Common myeloid progenitor, CD34-positive (primary cell): Measurements from ENCODE around the gene SMARCC2.
A peak's percentile ranks its signal among the peaks of the same experiment; 100 is the strongest.

Source experiments
- CTCF ChIA-PET: fragments of 350-600 bp; sonication (Branson Sonifier 250); formaldehyde crosslinking; loops from one replicate; lab custom pipeline; 2021; ENCODE audit warnings: antibody characterized with exemption; lab: Charles Lee
- POLR2A ChIA-PET: fragments of 350-600 bp; sonication (Branson Sonifier 250); formaldehyde crosslinking; loops from one replicate; lab custom pipeline; 2021; ENCODE audit warnings: antibody characterized with exemption; lab: Charles Lee
- DNase-seq, 3 donors: peaks; one replicate each; pipeline versions ENCODE4 v3.0.0 to v3.0.0-alpha.2; 2013
- H3K27ac ChIP-seq, 2 experiments: 1 replicate in 1 of 2; 2 replicates in 1 of 2; pipeline ENCODE4 v1.7.0; 2013; ENCODE audit warnings: inconsistent platforms in 2 of 2, low read length in 2 of 2, mild to moderate bottlenecking in 2 of 2, low read depth in 1 of 2, moderate library complexity in 1 of 2; ENCODE audit not compliant: severe bottlenecking in 2 of 2, insufficient read depth in 1 of 2, poor library complexity in 1 of 2
- H3K27me3 ChIP-seq, 5 experiments: replicated peaks in 2 of 5; 1 replicate in 3 of 5; 2 replicates in 2 of 5; pipeline versions ENCODE4 v1.6.1 to v1.7.0; 2013; ENCODE audit warnings: low read length in 4 of 5, mild to moderate bottlenecking in 2 of 5, moderate library complexity in 2 of 5, inconsistent platforms in 1 of 5; ENCODE audit not compliant: insufficient read depth in 5 of 5, control insufficient read depth in 4 of 5
- H3K36me3 ChIP-seq, 4 experiments: 1 replicate in 2 of 4; 2 replicates in 2 of 4; pipeline versions ENCODE4 v1.6.1 to v1.7.0; 2013; ENCODE audit warnings: low read length in 3 of 4, control low read depth in 1 of 4, mild to moderate bottlenecking in 1 of 4; ENCODE audit not compliant: control insufficient read depth in 4 of 4, insufficient read depth in 4 of 4
- H3K4me1 ChIP-seq, 4 experiments: 1 replicate in 3 of 4; 2 replicates in 1 of 4; pipeline versions ENCODE4 v1.6.1 to v1.7.1; 2013; ENCODE audit warnings: low read length in 3 of 4, mild to moderate bottlenecking in 3 of 4, control low read depth in 1 of 4, inconsistent platforms in 1 of 4, moderate library complexity in 1 of 4; ENCODE audit not compliant: control insufficient read depth in 4 of 4, insufficient read depth in 4 of 4; ENCODE audit errors: control extremely low read depth in 1 of 4
- H3K4me3 ChIP-seq, 7 experiments: 1 replicate in 4 of 7; 2 replicates in 3 of 7; pipeline versions ENCODE4 v1.5.1 to v1.7.0; 2013; ENCODE audit warnings: mild to moderate bottlenecking in 7 of 7, low read length in 6 of 7, moderate library complexity in 6 of 7, inconsistent platforms in 2 of 7, low read depth in 2 of 7, control low read depth in 1 of 7; ENCODE audit not compliant: insufficient read depth in 4 of 7, control insufficient read depth in 1 of 7; ENCODE audit errors: extremely low read depth in 1 of 7
- H3K9me3 ChIP-seq, 5 experiments: 1 replicate in 4 of 5; 2 replicates in 1 of 5; pipeline versions ENCODE4 v1.6.1 to v1.7.1; 2013; ENCODE audit warnings: low read length in 4 of 5, mild to moderate bottlenecking in 2 of 5, inconsistent platforms in 1 of 5, low read depth in 1 of 5, moderate library complexity in 1 of 5; ENCODE audit not compliant: control insufficient read depth in 4 of 5, insufficient read depth in 2 of 5; ENCODE audit errors: control extremely low read depth in 1 of 5
- WGBS: methylation state at CpG from one replicate; pipeline ENCODE4 v1.1.5; 2013; ENCODE audit not compliant: insufficient coverage; 5-methylcytosine and 5-hydroxymethylcytosine counted together

The SMARCC2 gene

GRCh38 chr12:56137853-56138571 lies 51.3 kb downstream of the SMARCC2 start:
- no peaks in the 10 kb centered on the region for H3K27me3 ChIP-seq
- peaks cover 0 to 23% (median 17%) of the 10 kb centered on the region in 4 experiments for H3K4me1 ChIP-seq
- no peak for DNase-seq
- peaks cover 21 to 85% (median 66%) of the 10 kb centered on the region in 4 experiments for H3K36me3 ChIP-seq
- no peaks in the 10 kb centered on the region for H3K9me3 ChIP-seq
- CTCF ChIA-PET = interaction anchor here (0.7 to 10.6 kb wide), 9 partner anchors 8 to 326 kb away, joined by 3 to 90 read pairs (median 4); partner anchors contain the start of genes ESYT1, SMARCC2 and ZC3H10
- WGBS = 95% methylated on average over 10 of the region's 14 CpGs
- POLR2A ChIA-PET = interaction anchor here (1.1 kb wide), 1 partner anchor 25 kb away, joined by 3 read pairs; no protein-coding TSS in a partner anchor
- no peak overlapping the region for H3K4me3 ChIP-seq
- peak overlapping the region in 1 of 2 experiments; percentile 25 for H3K27ac ChIP-seq

DNA sequence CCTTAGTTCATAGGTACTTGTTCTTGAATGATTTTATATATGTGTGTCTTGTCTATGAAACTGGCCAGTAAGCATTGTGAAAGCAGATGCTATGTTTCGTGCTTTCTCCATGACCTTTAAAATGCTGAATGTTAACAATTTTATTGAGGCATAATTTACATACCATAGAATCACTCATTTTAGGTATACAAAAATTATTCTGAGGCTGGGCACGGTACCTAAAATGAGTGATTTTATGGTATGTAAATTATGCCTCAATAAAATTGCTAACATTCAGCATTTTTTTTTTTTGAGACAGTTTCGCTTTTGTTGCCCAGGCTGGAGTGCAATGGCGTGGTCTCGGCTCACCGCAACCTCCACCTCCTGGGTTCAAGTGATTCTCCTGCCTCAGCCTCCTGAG lies 54.4 kb downstream of the SMARCC2 start:
- ChIA-PET POLR2A (no interaction called here), CTCF (interaction anchor here (1.0 to 10.6 kb wide), 2 partner anchors 9 to 10 kb away, joined by 5 to 90 read pairs; partner anchors contain the start of gene ESYT1)
- no peaks in the 10 kb centered on the region for H3K27me3 ChIP-seq
- no peaks in the 10 kb centered on the region for H3K9me3 ChIP-seq
- H3K4me3 ChIP-seq = no peak overlapping the region
- WGBS = 100% methylated on average over 1 of the region's 6 CpGs
- peaks cover 0 to 24% (median 20%) of the 10 kb centered on the region in 4 experiments for H3K4me1 ChIP-seq
- H3K27ac ChIP-seq = no peak overlapping the region
- DNase-seq = no peak
- peaks cover 20 to 88% (median 66%) of the 10 kb centered on the region in 4 experiments for H3K36me3 ChIP-seq

- no peaks in the 10 kb centered on the region for H3K27me3 ChIP-seq
- no peak for DNase-seq
- H3K4me1 ChIP-seq = peaks cover 18 to 47% (median 44%) of the 10 kb centered on the region in 4 experiments
- H3K36me3 ChIP-seq = peaks cover 16 to 51% (median 38%) of the 10 kb centered on the region in 4 experiments
- peak overlapping the region; percentile 12 to 89 for H3K27ac ChIP-seq
- ChIA-PET POLR2A (no interaction called here), CTCF (interaction anchor here (0.9 to 5.6 kb wide), 4 partner anchors 8 to 57 kb away, joined by 3 to 37 read pairs (median 11); partner anchors contain the start of genes RPL41 and ZC3H10)
- no peaks in the 10 kb centered on the region for H3K9me3 ChIP-seq
- WGBS = 100% methylated on average over 1 of the region's 4 CpGs
- H3K4me3 ChIP-seq = no peak overlapping the region
Observed at GRCh38 chr12:56130876-56131275, 58.4 kb downstream of the SMARCC2 start.

- Histone ChIP-seq H3K4me3 (peak overlapping the region in 6 of 7 experiments; percentile 87 to 97 (median 90)), H3K36me3 (peaks cover 16 to 47% (median 36%) of the 10 kb centered on the region in 4 experiments), H3K9me3 (no peaks in the 10 kb centered on the region), H3K4me1 (peaks cover 21 to 56% (median 52%) of the 10 kb centered on the region in 4 experiments), H3K27me3 (no peaks in the 10 kb centered on the region), H3K27ac (peak overlapping the region; percentile 35 to 89)
- POLR2A ChIA-PET = interaction anchor here (0.6 to 4.8 kb wide), 2 partner anchors 28 to 1695 kb away, joined by 3 to 24 read pairs; partner anchors contain the start of gene MYL6
- DNase-seq = no peak
- CTCF ChIA-PET = interaction anchor here (0.6 to 5.6 kb wide), 8 partner anchors 8 to 58 kb away, joined by 3 to 37 read pairs (median 4); partner anchors contain the start of genes MYL6, MYL6B, RPL41 and ZC3H10
- WGBS = 81% methylated on average over 16 of the region's 22 CpGs
Observed at GRCh38 chr12:56129942-56130495, 59.3 kb downstream of the SMARCC2 start.

DNA sequence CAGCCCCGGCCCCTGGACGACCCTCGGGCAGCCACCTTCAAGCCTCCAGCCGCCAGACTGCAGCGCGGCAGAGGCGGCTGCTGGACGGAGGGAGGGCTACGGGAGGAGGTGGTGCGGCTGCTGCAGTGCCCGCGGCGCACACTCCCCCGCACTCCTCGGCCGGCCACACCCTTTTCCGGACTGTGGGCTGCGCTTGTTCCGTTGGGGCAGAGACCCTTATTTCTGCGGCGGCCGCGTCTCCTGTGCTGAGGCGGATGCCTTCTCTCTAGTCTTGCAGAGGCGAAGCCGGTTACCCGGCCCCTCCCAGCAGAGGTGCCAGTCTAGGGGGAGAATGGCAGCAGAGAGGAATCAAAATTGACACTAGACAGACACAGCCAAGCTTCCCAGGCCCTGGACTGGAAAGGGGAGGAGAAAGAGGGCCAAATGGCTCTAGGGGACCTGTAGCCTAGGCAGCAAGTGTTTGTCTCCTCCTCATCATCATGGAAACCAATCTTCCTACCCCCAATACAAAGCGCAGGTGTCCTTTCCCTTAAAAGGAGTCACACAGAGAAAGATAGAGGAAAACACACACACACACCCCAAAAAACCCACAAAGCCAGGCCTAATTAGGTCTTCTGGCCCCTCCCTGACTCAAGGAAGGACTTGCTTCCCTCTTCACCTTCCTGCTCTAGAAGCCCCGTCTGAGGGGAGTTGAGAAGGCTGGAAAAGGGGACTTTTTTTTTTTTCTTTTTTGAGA lies 59.9 kb downstream of the SMARCC2 start:
- Histone ChIP-seq H3K36me3 (peaks cover 16 to 41% (median 34%) of the 10 kb centered on the region in 4 experiments), H3K27me3 (no peaks in the 10 kb centered on the region), H3K9me3 (no peaks in the 10 kb centered on the region), H3K4me1 (peaks cover 26 to 62% (median 59%) of the 10 kb centered on the region in 4 experiments), H3K4me3 (peak overlapping the region; percentile 83 to 97 (median 90)), H3K27ac (peak overlapping the region; percentile 35 to 89)
- peak; percentile 76 to 91 (median 86) for DNase-seq
- ChIA-PET CTCF (interaction anchor here (0.6 to 12.4 kb wide), 11 partner anchors 9 to 93 kb away, joined by 3 to 198 read pairs (median 7); partner anchors contain the start of genes MYL6, MYL6B, RNF41 and RPL41), POLR2A (interaction anchor here (0.6 to 4.8 kb wide), 3 partner anchors 29 to 1695 kb away, joined by 3 to 24 read pairs (median 11); partner anchors contain the start of genes MYL6 and RNF41)
- under 1% methylated on average over 24 of the region's 29 CpGs for whole genome bisulfite sequencing

DNA sequence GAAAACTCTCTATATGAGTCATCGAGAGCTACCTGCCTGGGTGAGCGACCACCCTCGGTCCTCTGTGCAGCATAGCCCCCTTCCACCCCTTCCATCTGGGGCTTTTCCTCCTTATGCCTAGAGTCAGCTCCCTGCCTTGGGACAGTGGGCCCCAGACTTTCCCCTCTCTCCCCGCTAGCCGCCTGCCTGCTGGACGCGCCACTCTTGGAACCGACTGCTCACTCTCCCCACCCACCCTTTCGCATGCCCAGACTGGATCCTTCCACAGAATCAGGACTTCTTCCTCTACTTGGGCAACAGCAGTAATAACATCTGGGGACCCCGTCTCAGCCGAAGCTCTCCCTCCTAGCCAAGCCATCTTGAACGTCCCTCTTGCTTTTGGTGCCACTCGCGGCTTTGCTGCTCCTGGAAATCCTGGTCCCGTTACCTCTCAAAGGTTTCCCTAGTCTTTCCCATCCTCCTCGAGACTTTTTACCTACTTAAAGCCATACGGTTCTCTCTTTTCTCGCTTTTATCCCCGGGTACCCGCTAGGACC lies 60.5 kb downstream of the SMARCC2 start:
- Histone ChIP-seq H3K9me3 (no peaks in the 10 kb centered on the region), H3K27me3 (no peaks in the 10 kb centered on the region), H3K36me3 (peaks cover 11 to 37% (median 28%) of the 10 kb centered on the region in 4 experiments), H3K4me3 (peak overlapping the region; percentile 83 to 97 (median 90)), H3K4me1 (peaks cover 26 to 67% (median 63%) of the 10 kb centered on the region in 4 experiments), H3K27ac (peak overlapping the region; percentile 48 to 89)
- ChIA-PET CTCF (interaction anchor here (0.9 to 12.4 kb wide), 11 partner anchors 10 to 110 kb away, joined by 3 to 198 read pairs (median 8); partner anchors contain the start of genes MYL6, MYL6B, RNF41 and RPL41), POLR2A (interaction anchor here (0.9 to 4.8 kb wide), 8 partner anchors 10 to 93 kb away, joined by 3 to 24 read pairs (median 4); partner anchors contain the start of genes MYL6, RNF41, SMARCC2 and ZC3H10)
- peak in 2 of 3 donors; percentile 46 to 63 for DNase-seq
- WGBS = 0% methylated on average over 19 of the region's 20 CpGs
